Nephron (organoid): Measurements from ENCODE around the gene ZWILCH.
A peak's percentile ranks its signal among the peaks of the same experiment; 100 is the strongest.

Experiments
- H3K27ac Mint-ChIP-seq, 3 experiments: 2 replicates each; pipeline ENCODE4 v1.8.0; 2020; ENCODE audit warnings: mixed read lengths in 3 of 3, mild to moderate bottlenecking in 2 of 3, moderate library complexity in 1 of 3
- H3K27me3 Mint-ChIP-seq: 2 replicates; pipeline ENCODE4 v1.8.0; 2021; ENCODE audit warnings: low read depth, mild to moderate bottlenecking, moderate library complexity, mixed read lengths
- H3K36me3 Mint-ChIP-seq: 2 replicates; pipeline ENCODE4 v1.8.0; 2020; ENCODE audit warnings: low read depth, mixed read lengths
- H3K4me1 Mint-ChIP-seq: 2 replicates; pipeline ENCODE4 v1.8.0; 2020; ENCODE audit warnings: mixed read lengths
- H3K4me3 Mint-ChIP-seq, 3 experiments: 2 replicates each; pipeline ENCODE4 v1.8.0; 2020; ENCODE audit warnings: mild to moderate bottlenecking in 3 of 3, mixed read lengths in 3 of 3, moderate library complexity in 2 of 3
- H3K9me3 Mint-ChIP-seq: 2 replicates; pipeline ENCODE4 v1.8.0; 2020; ENCODE audit warnings: mixed read lengths
- TF ChIP-seq, protein P1 (sequence below), 3 experiments: fragments of 200-600 bp; sonication (generic); IDR thresholded peaks; one replicate each; pipeline ENCODE4 v1.5.0; 2021; ENCODE audit warnings: antibody characterized with exemption in 3 of 3; ENCODE audit not compliant: unreplicated experiment in 3 of 3

Gene ZWILCH

DNA sequence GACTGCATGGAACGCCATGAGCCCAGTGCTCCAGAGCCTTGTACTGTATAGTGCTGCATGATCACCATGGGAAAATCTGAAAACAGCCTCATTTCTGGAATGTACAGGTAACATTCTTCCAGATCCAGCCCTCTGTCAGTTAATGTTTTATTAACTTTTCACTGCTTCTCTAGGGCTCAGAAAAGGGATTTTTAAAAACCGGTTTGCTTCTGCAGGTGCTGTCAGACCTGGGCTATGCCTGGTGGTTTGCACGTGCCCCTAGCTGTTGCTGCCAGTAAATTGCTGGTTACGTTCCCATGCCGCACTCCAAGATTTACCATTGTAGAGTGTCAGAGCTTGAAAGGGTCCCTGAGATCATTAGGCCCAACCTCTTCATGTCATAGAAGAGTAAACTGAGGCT, 16.6 kb upstream of the ZWILCH start:
- no peak overlapping the region for H3K27ac Mint-ChIP-seq
- H3K27me3 Mint-ChIP-seq = no peaks in the 10 kb centered on the region
- no peak overlapping the region for H3K4me3 Mint-ChIP-seq
- no peaks in the 10 kb centered on the region for H3K9me3 Mint-ChIP-seq
- peaks cover 34% of the 10 kb centered on the region for H3K36me3 Mint-ChIP-seq
- no peaks in the 10 kb centered on the region for H3K4me1 Mint-ChIP-seq
- TF ChIP-seq, protein P1, sequence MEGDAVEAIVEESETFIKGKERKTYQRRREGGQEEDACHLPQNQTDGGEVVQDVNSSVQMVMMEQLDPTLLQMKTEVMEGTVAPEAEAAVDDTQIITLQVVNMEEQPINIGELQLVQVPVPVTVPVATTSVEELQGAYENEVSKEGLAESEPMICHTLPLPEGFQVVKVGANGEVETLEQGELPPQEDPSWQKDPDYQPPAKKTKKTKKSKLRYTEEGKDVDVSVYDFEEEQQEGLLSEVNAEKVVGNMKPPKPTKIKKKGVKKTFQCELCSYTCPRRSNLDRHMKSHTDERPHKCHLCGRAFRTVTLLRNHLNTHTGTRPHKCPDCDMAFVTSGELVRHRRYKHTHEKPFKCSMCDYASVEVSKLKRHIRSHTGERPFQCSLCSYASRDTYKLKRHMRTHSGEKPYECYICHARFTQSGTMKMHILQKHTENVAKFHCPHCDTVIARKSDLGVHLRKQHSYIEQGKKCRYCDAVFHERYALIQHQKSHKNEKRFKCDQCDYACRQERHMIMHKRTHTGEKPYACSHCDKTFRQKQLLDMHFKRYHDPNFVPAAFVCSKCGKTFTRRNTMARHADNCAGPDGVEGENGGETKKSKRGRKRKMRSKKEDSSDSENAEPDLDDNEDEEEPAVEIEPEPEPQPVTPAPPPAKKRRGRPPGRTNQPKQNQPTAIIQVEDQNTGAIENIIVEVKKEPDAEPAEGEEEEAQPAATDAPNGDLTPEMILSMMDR (IDR thresholded peaks at IDR 0.05; ENCODE audit: unreplicated experiment in 3 of 3) = no peak

GRCh38 chr15:66489179-66489791, 15.8 kb upstream of the ZWILCH start:
- H3K27me3 Mint-ChIP-seq = no peaks in the 10 kb centered on the region
- no peak overlapping the region for H3K27ac Mint-ChIP-seq
- H3K9me3 Mint-ChIP-seq = no peaks in the 10 kb centered on the region
- TF ChIP-seq, protein P1 (IDR thresholded peaks at IDR 0.05; ENCODE audit: unreplicated experiment in 3 of 3) = no peak
- H3K4me3 Mint-ChIP-seq = no peak overlapping the region
- peaks cover 38% of the 10 kb centered on the region for H3K36me3 Mint-ChIP-seq
- no peaks in the 10 kb centered on the region for H3K4me1 Mint-ChIP-seq

DNA sequence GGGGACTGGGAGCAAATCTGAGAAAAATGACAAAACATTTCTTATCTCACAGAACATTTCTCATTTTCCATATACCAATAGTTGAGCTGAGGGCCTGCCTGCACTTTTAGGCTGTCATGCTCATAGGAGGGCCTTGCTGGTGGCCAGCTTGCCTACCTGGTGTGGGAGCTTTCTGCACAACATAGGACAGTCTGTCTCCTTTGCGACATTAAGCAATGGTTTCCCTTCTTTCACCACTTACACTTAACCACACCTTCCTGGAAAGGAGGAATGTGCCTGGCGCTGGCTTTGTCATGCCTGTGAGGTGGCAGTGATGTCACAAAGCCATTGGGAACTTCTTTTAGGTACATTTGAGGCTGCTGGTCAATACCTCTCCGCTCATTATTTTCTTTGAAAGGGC, 13.3 kb upstream of the ZWILCH start:
- no peak overlapping the region for H3K27ac Mint-ChIP-seq
- peaks cover 49% of the 10 kb centered on the region for H3K36me3 Mint-ChIP-seq
- H3K4me1 Mint-ChIP-seq = peaks cover 4% of the 10 kb centered on the region
- no peaks in the 10 kb centered on the region for H3K9me3 Mint-ChIP-seq
- no peaks in the 10 kb centered on the region for H3K27me3 Mint-ChIP-seq
- no peak overlapping the region for H3K4me3 Mint-ChIP-seq
- TF ChIP-seq, protein P1 (IDR thresholded peaks at IDR 0.05; ENCODE audit: unreplicated experiment in 3 of 3) = no peak

- peaks cover 11% of the 10 kb centered on the region for H3K4me1 Mint-ChIP-seq
These were observed 10.9 kb upstream of the ZWILCH start for GRCh38 chr15:66494262-66494661.

GRCh38 chr15:66496951-66497501, 8.1 kb upstream of the ZWILCH start:
- Mint-ChIP-seq H3K27ac (peak overlapping the region; percentile 62 to 87 (median 72)), H3K36me3 (peaks cover 67% of the 10 kb centered on the region), H3K9me3 (no peaks in the 10 kb centered on the region), H3K4me1 (peaks cover 16% of the 10 kb centered on the region), H3K4me3 (peak overlapping the region; percentile 93 to 95 (median 95)), H3K27me3 (no peaks in the 10 kb centered on the region)
- TF ChIP-seq, protein P1 (IDR thresholded peaks at IDR 0.05; ENCODE audit: unreplicated experiment in 3 of 3) = no peak

More at GRCh38 chr15:66494262-66494661, 10.9 kb upstream of the ZWILCH start:
- Mint-ChIP-seq H3K4me3 (peak overlapping the region in 1 of 3 experiments; percentile 30), H3K36me3 (peaks cover 49% of the 10 kb centered on the region), H3K9me3 (no peaks in the 10 kb centered on the region), H3K27me3 (no peaks in the 10 kb centered on the region), H3K27ac (no peak overlapping the region)
- TF ChIP-seq, protein P1 (IDR thresholded peaks at IDR 0.05; ENCODE audit: unreplicated experiment in 3 of 3) = no peak
